ENCODE results near the gene ABLIM1. TPM values are rescaled to one million over a fixed set of nuclear protein-coding genes. Genes with fewer than 3 reads are reported as not detected.

Gene ABLIM1
- polyA plus RNA-seq, 1 donor from 2014 or later, result 10.1 TPM

DNA sequence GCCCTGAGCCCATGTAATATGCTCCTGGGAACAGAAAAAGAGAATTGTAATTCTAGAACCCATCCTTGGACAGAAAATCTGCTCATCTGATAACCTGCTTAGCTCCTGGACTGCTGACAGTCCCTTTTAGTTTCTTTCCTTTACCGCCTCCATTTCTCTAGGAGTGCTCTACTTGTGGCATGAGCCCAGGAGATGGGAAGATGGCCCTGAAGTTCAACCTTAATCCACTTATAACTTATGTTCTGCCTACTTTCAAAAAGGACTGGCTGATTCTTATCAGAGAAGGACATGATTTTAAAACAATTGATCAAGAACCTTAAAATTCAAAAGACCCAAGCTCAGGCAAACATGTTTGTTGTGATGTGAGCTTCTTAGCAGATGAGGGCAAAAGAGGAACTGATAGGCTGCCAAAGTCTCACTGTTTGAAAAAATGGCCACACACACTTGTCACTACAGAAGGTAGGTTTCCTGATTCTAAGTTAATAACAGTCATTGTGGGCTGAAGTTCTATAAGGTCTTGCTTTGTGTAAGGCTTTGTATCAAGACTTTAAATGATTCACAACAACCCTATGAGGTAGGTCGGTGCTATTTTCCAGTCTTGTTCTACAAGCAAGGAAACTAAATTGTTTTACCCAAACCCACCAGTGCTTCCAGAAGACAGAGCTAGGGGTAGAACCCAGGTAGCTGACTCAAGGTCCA lies 159.5 kb downstream of the ABLIM1 start:
- H3K9ac ChIP-seq (ENCODE audit: low read length), result no peak overlapping the region
- H3K4me2 ChIP-seq (ENCODE audit: low read length), result no peak overlapping the region
- H3K9me2 ChIP-seq (ENCODE audit: insufficient read depth, low read length), result no peaks in the 10 kb centered on the region
- H3K9me3 ChIP-seq (ENCODE audit: low read length), result no peaks in the 10 kb centered on the region
- no peaks in the 10 kb centered on the region for H3K36me3 ChIP-seq (ENCODE audit: insufficient read depth, low read length)
- no peak overlapping the region for H2AFZ ChIP-seq (ENCODE audit: low read depth, low read length)
- H3K27ac ChIP-seq (ENCODE audit: low read length), result no peak overlapping the region
- H3K79me2 ChIP-seq (replicated peaks; ENCODE audit: insufficient read depth, low read length), result no peaks in the 10 kb centered on the region
- no peak overlapping the region for H3K4me3 ChIP-seq (ENCODE audit: low read length)
- H3F3A ChIP-seq (ENCODE audit: insufficient read depth, low read length, poor library complexity, severe bottlenecking), result no peaks in the 10 kb centered on the region
- no peaks in the 10 kb centered on the region for H4K20me1 ChIP-seq (ENCODE audit: insufficient read depth)
- H3K27me3 ChIP-seq (ENCODE audit: insufficient read depth, low read depth, low read length), result no peaks in the 10 kb centered on the region
- TF ChIP-seq EZH2 (IDR thresholded peaks at IDR 0.05; ENCODE audit: borderline replicate concordance, insufficient read depth, low read length, poor library complexity, severe bottlenecking) (no peak), EP300 (conservative IDR thresholded peaks at IDR 0.05; ENCODE audit: poor library complexity, severe bottlenecking) (no peak), TAF1 (IDR thresholded peaks at IDR 0.05; ENCODE audit: low read depth) (no peak), POLR2AphosphoS5 (IDR thresholded peaks at IDR 0.05) (no peak), MXI1 (conservative IDR thresholded peaks at IDR 0.05; ENCODE audit: poor library complexity, severe bottlenecking) (no peak), SMC3 (conservative IDR thresholded peaks at IDR 0.05; ENCODE audit: poor library complexity) (no peak), RAD21 (conservative IDR thresholded peaks at IDR 0.05) (no peak)
- TF ChIP-seq, protein P1, sequence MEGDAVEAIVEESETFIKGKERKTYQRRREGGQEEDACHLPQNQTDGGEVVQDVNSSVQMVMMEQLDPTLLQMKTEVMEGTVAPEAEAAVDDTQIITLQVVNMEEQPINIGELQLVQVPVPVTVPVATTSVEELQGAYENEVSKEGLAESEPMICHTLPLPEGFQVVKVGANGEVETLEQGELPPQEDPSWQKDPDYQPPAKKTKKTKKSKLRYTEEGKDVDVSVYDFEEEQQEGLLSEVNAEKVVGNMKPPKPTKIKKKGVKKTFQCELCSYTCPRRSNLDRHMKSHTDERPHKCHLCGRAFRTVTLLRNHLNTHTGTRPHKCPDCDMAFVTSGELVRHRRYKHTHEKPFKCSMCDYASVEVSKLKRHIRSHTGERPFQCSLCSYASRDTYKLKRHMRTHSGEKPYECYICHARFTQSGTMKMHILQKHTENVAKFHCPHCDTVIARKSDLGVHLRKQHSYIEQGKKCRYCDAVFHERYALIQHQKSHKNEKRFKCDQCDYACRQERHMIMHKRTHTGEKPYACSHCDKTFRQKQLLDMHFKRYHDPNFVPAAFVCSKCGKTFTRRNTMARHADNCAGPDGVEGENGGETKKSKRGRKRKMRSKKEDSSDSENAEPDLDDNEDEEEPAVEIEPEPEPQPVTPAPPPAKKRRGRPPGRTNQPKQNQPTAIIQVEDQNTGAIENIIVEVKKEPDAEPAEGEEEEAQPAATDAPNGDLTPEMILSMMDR (IDR thresholded peaks at IDR 0.05; ENCODE audit: poor library complexity, severe bottlenecking), result no peak
- TF ChIP-seq, protein P2, sequence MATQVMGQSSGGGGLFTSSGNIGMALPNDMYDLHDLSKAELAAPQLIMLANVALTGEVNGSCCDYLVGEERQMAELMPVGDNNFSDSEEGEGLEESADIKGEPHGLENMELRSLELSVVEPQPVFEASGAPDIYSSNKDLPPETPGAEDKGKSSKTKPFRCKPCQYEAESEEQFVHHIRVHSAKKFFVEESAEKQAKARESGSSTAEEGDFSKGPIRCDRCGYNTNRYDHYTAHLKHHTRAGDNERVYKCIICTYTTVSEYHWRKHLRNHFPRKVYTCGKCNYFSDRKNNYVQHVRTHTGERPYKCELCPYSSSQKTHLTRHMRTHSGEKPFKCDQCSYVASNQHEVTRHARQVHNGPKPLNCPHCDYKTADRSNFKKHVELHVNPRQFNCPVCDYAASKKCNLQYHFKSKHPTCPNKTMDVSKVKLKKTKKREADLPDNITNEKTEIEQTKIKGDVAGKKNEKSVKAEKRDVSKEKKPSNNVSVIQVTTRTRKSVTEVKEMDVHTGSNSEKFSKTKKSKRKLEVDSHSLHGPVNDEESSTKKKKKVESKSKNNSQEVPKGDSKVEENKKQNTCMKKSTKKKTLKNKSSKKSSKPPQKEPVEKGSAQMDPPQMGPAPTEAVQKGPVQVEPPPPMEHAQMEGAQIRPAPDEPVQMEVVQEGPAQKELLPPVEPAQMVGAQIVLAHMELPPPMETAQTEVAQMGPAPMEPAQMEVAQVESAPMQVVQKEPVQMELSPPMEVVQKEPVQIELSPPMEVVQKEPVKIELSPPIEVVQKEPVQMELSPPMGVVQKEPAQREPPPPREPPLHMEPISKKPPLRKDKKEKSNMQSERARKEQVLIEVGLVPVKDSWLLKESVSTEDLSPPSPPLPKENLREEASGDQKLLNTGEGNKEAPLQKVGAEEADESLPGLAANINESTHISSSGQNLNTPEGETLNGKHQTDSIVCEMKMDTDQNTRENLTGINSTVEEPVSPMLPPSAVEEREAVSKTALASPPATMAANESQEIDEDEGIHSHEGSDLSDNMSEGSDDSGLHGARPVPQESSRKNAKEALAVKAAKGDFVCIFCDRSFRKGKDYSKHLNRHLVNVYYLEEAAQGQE (IDR thresholded peaks at IDR 0.05; ENCODE audit: borderline replicate concordance), result no peak

DNA sequence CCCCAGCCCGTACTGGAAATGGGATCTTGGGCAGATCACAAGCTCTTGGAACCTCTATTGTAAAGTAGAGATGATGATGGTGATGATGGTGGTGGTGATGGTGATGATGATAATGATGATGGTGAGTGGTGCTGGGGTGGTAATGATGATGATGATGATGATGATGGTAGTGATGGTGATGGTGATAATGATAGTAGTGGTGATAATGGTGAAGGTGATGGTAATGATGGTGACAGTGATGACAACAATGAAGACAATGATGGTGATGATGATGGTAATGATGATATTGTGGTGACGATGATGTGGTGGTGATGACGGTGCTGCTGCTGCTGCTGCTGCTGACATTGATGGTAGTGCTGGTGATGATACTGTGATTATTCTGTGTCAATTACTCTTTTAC lies 162.8 kb downstream of the ABLIM1 start:
- TF ChIP-seq POLR2AphosphoS5 (IDR thresholded peaks at IDR 0.05) (no peak), SMC3 (conservative IDR thresholded peaks at IDR 0.05; ENCODE audit: poor library complexity) (no peak), EP300 (conservative IDR thresholded peaks at IDR 0.05; ENCODE audit: poor library complexity, severe bottlenecking) (no peak), TAF1 (IDR thresholded peaks at IDR 0.05; ENCODE audit: low read depth) (no peak), EZH2 (IDR thresholded peaks at IDR 0.05; ENCODE audit: borderline replicate concordance, insufficient read depth, low read length, poor library complexity, severe bottlenecking) (no peak)
- TF ChIP-seq, protein P1 (IDR thresholded peaks at IDR 0.05; ENCODE audit: poor library complexity, severe bottlenecking), result no peak
- TF ChIP-seq, protein P2 (IDR thresholded peaks at IDR 0.05; ENCODE audit: borderline replicate concordance), result no peak

More for the DNA sequence above, 162.8 kb downstream of the ABLIM1 start:
- no peaks in the 10 kb centered on the region for H4K20me1 ChIP-seq (ENCODE audit: insufficient read depth)
- H2AFZ ChIP-seq (ENCODE audit: low read depth, low read length), result no peak overlapping the region
- H3K27ac ChIP-seq (ENCODE audit: low read length), result no peak overlapping the region
- H3K9me3 ChIP-seq (ENCODE audit: low read length), result no peaks in the 10 kb centered on the region
- no peaks in the 10 kb centered on the region for H3K36me3 ChIP-seq (ENCODE audit: insufficient read depth, low read length)
- H3K9me2 ChIP-seq (ENCODE audit: insufficient read depth, low read length), result no peaks in the 10 kb centered on the region
- H3K4me2 ChIP-seq (ENCODE audit: low read length), result no peak overlapping the region
- no peaks in the 10 kb centered on the region for H3K79me2 ChIP-seq (replicated peaks; ENCODE audit: insufficient read depth, low read length)
- no peaks in the 10 kb centered on the region for H3F3A ChIP-seq (ENCODE audit: insufficient read depth, low read length, poor library complexity, severe bottlenecking)
- no peak overlapping the region for H3K9ac ChIP-seq (ENCODE audit: low read length)
- H3K27me3 ChIP-seq (ENCODE audit: insufficient read depth, low read depth, low read length), result no peaks in the 10 kb centered on the region
- H3K4me3 ChIP-seq (ENCODE audit: low read length), result no peak overlapping the region
